MCF 10A (cell line): ENCODE results near the gene TEAD1. TPM values are rescaled to one million over a fixed set of nuclear protein-coding genes. Genes with fewer than 3 reads are reported as not detected.
"Not testable (repeated sequence)": the region's sequence is repeated elsewhere in the genome, so short reads cannot be mapped to it uniquely, and the experiment has no call there.

Source experiments
- BruUV-seq: library from RNA; stranded (reverse); fragments of 400-500 nt; replicated peaks from 2 replicates; lab custom pipeline; 2021; lab: Mats Ljungman, UMichigan
- CTCF ChIA-PET: fragments of 300-600 bp; sonication (Branson Sonifier 250); formaldehyde crosslinking; extraction: SDS; loops from one replicate; lab custom pipeline; 2021; ENCODE audit warnings: antibody characterized with exemption, inconsistent platforms; lab: Yijun Ruan, JAX
- POLR2A ChIA-PET: fragments of 300-600, 350-650 bp; sonication (Branson Sonifier 250); formaldehyde crosslinking; extraction: SDS; loops from one replicate; lab custom pipeline; 2020; ENCODE audit warnings: antibody characterized with exemption, inconsistent platforms; lab: Yijun Ruan, JAX
- DNase-seq: peaks from one replicate; pipeline ENCODE4 v3.0.0-alpha.2; 2018; ENCODE audit not compliant: unreplicated experiment
- H3K27ac Mint-ChIP-seq: one replicate; pipeline ENCODE4 v1.8.0; 2022; ENCODE audit warnings: mild to moderate bottlenecking, low read depth, mixed read lengths; ENCODE audit not compliant: unreplicated experiment
- H3K27me3 Mint-ChIP-seq: one replicate; pipeline ENCODE4 v1.8.0; 2022; ENCODE audit warnings: mixed read lengths; ENCODE audit not compliant: insufficient read depth, unreplicated experiment
- H3K36me3 Mint-ChIP-seq: one replicate; pipeline ENCODE4 v1.8.0; 2022; ENCODE audit warnings: mild to moderate bottlenecking, moderate library complexity, mixed read lengths; ENCODE audit not compliant: insufficient read depth, unreplicated experiment
- H3K4me1 Mint-ChIP-seq: one replicate; pipeline ENCODE4 v1.8.0; 2022; ENCODE audit warnings: mixed read lengths; ENCODE audit not compliant: insufficient read depth, unreplicated experiment
- H3K4me3 Mint-ChIP-seq: one replicate; pipeline ENCODE4 v1.8.0; 2022; ENCODE audit warnings: mild to moderate bottlenecking, moderate library complexity, mixed read lengths; ENCODE audit not compliant: unreplicated experiment
- H3K9me3 Mint-ChIP-seq: one replicate; pipeline ENCODE4 v1.8.0; 2022; ENCODE audit warnings: mixed read lengths; ENCODE audit not compliant: unreplicated experiment
- intact Hi-C: fragments of 100-400 bp; cut with micrococcal nuclease; formaldehyde crosslinking; loops from 2 replicates; pipeline ENCODE4 v1.14.1; 2022
- total RNA-seq: library from RNA; stranded (reverse); gene quantifications from 2 replicates; pipeline ENCODE4 v1.2.3, GENCODE V29; 2022
- TF ChIP-seq, protein P1 (sequence below): fragments of 200-600 bp; IDR thresholded peaks from one replicate; pipeline ENCODE4 v1.8.0; 2022; ENCODE audit warnings: antibody characterized with exemption, mild to moderate bottlenecking; ENCODE audit not compliant: unreplicated experiment

Gene TEAD1
- total RNA-seq, 1 experiment from 2014 or later = 123 TPM

DNA sequence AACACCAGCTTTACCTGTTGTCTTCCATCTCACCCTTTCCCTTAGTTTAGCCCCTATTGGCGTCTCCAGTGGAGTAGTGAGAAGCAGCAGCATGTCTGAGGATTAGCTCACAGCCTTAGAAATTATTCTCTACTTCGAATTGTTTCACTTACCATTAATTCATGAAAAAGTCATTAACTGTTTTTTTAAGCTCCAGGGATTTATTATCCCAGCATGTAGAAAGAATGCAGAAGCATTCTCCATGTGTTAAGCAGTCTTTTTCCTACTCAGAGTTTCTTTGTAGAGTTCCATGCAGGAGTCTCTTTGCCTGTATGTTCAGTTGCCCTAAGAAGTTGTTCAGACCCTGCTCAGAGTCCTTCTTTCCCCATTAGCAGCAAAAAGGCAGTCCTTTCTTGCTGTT, 197.0 kb downstream of the TEAD1 start:
- H3K27ac Mint-ChIP-seq = no peak overlapping the region
- ChIA-PET CTCF (interaction anchor here (0.7 to 1.9 kb wide), 4 partner anchors 9 to 478 kb away, joined by 3 to 6 read pairs (median 4); no protein-coding TSS in a partner anchor), POLR2A (interaction anchor here (0.9 to 1.5 kb wide), 3 partner anchors 8 to 194 kb away, joined by 3 to 6 read pairs (median 3); no protein-coding TSS in a partner anchor)
- H3K4me1 Mint-ChIP-seq = peaks cover 12% of the 10 kb centered on the region
- BruUV-seq = no TSS peak
- no peak for DNase-seq
- TF ChIP-seq, protein P1, sequence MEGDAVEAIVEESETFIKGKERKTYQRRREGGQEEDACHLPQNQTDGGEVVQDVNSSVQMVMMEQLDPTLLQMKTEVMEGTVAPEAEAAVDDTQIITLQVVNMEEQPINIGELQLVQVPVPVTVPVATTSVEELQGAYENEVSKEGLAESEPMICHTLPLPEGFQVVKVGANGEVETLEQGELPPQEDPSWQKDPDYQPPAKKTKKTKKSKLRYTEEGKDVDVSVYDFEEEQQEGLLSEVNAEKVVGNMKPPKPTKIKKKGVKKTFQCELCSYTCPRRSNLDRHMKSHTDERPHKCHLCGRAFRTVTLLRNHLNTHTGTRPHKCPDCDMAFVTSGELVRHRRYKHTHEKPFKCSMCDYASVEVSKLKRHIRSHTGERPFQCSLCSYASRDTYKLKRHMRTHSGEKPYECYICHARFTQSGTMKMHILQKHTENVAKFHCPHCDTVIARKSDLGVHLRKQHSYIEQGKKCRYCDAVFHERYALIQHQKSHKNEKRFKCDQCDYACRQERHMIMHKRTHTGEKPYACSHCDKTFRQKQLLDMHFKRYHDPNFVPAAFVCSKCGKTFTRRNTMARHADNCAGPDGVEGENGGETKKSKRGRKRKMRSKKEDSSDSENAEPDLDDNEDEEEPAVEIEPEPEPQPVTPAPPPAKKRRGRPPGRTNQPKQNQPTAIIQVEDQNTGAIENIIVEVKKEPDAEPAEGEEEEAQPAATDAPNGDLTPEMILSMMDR = no peak
- peaks cover 21% of the 10 kb centered on the region for H3K36me3 Mint-ChIP-seq
- intact Hi-C loops = no loop called here
- H3K27me3 Mint-ChIP-seq = no peaks in the 10 kb centered on the region
- no peaks in the 10 kb centered on the region for H3K9me3 Mint-ChIP-seq
- H3K4me3 Mint-ChIP-seq = no peak overlapping the region

DNA sequence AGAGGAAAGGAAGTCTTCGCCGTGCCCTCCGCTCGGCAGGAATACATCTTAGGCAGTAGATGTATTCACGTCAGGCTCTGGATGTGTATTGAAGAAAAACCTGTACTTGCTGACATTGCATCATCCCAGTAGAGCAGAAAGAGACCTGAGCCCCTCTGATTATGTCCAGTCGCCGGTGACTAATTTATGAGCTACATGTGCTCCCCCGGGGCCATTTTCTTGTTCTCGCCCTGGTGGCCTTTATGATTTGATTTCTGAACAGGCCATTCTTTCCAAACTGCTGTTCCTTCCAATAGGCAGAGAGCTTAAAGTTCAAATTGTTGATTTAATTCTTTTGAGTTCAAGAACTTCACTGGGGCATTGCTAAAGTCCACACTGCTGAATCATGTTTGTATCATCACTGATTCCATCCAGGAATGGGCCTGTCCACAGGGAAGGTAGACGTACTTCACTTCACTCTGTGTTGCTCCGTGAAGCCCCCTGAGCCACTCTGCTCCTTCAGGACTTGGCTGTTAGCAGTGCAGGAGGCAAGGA, 197.6 kb downstream of the TEAD1 start:
- Mint-ChIP-seq H3K9me3 (no peaks in the 10 kb centered on the region), H3K36me3 (peaks cover 24% of the 10 kb centered on the region), H3K27ac (no peak overlapping the region), H3K4me3 (no peak overlapping the region), H3K27me3 (no peaks in the 10 kb centered on the region), H3K4me1 (peaks cover 12% of the 10 kb centered on the region)
- ChIA-PET CTCF (interaction anchor here (0.7 to 1.4 kb wide), 2 partner anchors 9 to 478 kb away, joined by 3 to 5 read pairs; no protein-coding TSS in a partner anchor), POLR2A (interaction anchor here (1.3 kb wide), 1 partner anchor 30 kb away, joined by 6 read pairs; no protein-coding TSS in a partner anchor)
- intact Hi-C loops = no loop called here
- DNase-seq = peak; percentile 23
- no TSS peak for BruUV-seq
- TF ChIP-seq, protein P1 = no peak

DNA sequence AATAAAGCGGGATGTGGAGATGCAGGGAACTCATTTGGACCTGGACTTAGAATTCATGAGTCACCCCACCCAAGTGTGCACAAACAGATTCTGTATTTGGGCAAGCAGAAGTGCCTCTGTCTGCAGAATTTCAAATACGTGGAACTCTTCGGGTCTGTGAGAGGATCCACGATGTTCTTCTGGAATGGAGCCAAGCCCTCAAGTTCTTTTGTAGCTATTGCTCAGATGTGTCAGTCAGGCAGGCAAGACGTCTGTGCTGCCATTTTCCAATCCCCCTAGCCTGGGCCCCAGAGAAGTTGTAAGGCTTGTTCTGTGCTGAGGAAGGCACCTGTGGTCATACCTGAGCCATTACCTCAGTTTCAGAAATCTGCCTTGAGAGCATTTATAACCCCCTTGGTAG, 202.1 kb downstream of the TEAD1 start:
- ChIA-PET POLR2A (no interaction called here), CTCF (interaction anchor here (0.7 to 1.6 kb wide), 3 partner anchors 12 to 40 kb away, joined by 4 to 5 read pairs (median 4); no protein-coding TSS in a partner anchor)
- Mint-ChIP-seq H3K9me3 (no peaks in the 10 kb centered on the region), H3K27ac (no peak overlapping the region), H3K27me3 (no peaks in the 10 kb centered on the region), H3K36me3 (peaks cover 43% of the 10 kb centered on the region), H3K4me3 (no peak overlapping the region), H3K4me1 (no peaks in the 10 kb centered on the region)
- intact Hi-C loops = no loop called here
- BruUV-seq = no TSS peak
- TF ChIP-seq, protein P1 = no peak
- no peak for DNase-seq

- no TSS peak for BruUV-seq
- Mint-ChIP-seq H3K27ac (no peak overlapping the region), H3K36me3 (peaks cover 49% of the 10 kb centered on the region), H3K4me1 (no peaks in the 10 kb centered on the region), H3K4me3 (no peak overlapping the region), H3K27me3 (no peaks in the 10 kb centered on the region), H3K9me3 (no peaks in the 10 kb centered on the region)
- POLR2A ChIA-PET = interaction anchor here (0.9 kb wide), 1 partner anchor 9 kb away, joined by 4 read pairs; no protein-coding TSS in a partner anchor
- intact Hi-C loops = no loop called here
- DNase-seq = no peak
- TF ChIP-seq, protein P1 = no peak
- CTCF ChIA-PET = interaction anchor here (0.6 to 1.8 kb wide), 4 partner anchors 12 to 547 kb away, joined by 3 to 8 read pairs (median 4); no protein-coding TSS in a partner anchor
Measured at GRCh38 chr11:12876988-12877387, 202.8 kb downstream of the TEAD1 start.

- ChIA-PET POLR2A (interaction anchor here (0.9 to 1.0 kb wide), 2 partner anchors 8 to 49 kb away, joined by 4 read pairs; no protein-coding TSS in a partner anchor), CTCF (interaction anchor here (0.9 to 1.8 kb wide), 6 partner anchors 11 to 467 kb away, joined by 3 to 8 read pairs (median 4); no protein-coding TSS in a partner anchor)
- intact Hi-C loops, H3K27ac Mint-ChIP-seq, H3K9me3 Mint-ChIP-seq, H3K4me1 Mint-ChIP-seq, H3K4me3 Mint-ChIP-seq, DNase-seq, H3K27me3 Mint-ChIP-seq, BruUV-seq: not testable (repeated sequence)
- H3K36me3 Mint-ChIP-seq = peaks cover 55% of the 10 kb centered on the region
Measured at GRCh38 chr11:12877508-12877907, 203.3 kb downstream of the TEAD1 start.
